ENCODE data around the gene EIF4A3.

DNA sequence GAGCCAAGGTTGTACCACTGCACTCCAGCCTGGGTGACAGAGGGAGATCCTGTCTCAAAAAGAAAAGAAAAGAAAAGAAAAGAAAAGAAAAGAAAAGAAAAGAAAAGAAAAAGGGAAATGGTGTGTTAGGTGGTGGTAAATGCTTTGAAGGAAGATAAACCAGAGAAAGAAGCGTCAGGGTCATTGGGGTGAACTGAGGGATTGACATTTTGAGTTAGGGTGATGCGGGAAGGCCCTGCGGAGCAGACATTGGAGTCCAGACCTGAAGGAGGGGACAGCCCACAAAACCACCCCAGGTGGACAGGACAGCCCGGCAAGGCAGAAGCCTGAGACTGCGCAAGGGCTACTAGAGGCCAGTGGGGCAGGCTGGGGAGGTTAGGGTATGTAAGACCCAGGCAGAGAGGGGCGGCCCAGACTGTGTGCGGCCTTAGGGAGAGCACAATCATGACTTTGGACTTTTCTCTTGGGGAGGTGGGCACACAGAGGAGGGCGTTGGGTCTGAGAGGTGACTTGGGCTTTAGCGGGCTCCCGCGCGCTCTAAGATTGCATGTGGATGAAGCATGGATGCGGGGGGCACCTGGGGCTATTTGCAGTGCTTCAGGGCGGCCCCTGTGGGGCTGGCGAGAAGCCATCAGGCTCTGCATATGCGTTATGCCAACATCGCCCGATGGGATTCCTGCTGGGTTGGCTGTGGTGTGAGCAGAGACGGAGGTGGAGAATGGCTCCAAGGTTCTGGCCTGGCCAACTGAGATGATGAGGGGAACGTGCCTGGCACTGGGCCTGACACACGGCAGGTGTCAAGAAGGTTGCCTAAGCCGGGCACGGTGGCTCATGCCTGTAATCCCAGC is 48.9 kb downstream of the EIF4A3 start:
- TF ChIP-seq, protein P1, sequence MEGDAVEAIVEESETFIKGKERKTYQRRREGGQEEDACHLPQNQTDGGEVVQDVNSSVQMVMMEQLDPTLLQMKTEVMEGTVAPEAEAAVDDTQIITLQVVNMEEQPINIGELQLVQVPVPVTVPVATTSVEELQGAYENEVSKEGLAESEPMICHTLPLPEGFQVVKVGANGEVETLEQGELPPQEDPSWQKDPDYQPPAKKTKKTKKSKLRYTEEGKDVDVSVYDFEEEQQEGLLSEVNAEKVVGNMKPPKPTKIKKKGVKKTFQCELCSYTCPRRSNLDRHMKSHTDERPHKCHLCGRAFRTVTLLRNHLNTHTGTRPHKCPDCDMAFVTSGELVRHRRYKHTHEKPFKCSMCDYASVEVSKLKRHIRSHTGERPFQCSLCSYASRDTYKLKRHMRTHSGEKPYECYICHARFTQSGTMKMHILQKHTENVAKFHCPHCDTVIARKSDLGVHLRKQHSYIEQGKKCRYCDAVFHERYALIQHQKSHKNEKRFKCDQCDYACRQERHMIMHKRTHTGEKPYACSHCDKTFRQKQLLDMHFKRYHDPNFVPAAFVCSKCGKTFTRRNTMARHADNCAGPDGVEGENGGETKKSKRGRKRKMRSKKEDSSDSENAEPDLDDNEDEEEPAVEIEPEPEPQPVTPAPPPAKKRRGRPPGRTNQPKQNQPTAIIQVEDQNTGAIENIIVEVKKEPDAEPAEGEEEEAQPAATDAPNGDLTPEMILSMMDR (IDR thresholded peaks at IDR 0.05): no peak
- TF ChIP-seq POLR2A (IDR thresholded peaks at IDR 0.05) (no peak), POLR2AphosphoS5 (IDR thresholded peaks at IDR 0.05) (no peak), EP300 (IDR thresholded peaks at IDR 0.05) (no peak)
